ENCODE measurements around the gene CLIC5.

The CLIC5 gene

GRCh38 chr6:45835721-45836437, 179.8 kb downstream of the CLIC5 start:
- no peak for DNase-seq

GRCh38 chr6:45832063-45832462, 183.6 kb downstream of the CLIC5 start:
- DNase-seq = no peak
